ENCODE measurements around the gene URAD.

The URAD gene

GRCh38 chr13:28001837-28002473, 13.5 kb upstream of the URAD start:
- TF ChIP-seq SPI1 (IDR thresholded peaks at IDR 0.05; ENCODE audit: borderline replicate concordance, low read depth), result no peak
- no peak for TF ChIP-seq POLR2AphosphoS5 (IDR thresholded peaks at IDR 0.05; ENCODE audit: low read depth)
- no peak for TF ChIP-seq REST (IDR thresholded peaks at IDR 0.05; ENCODE audit: insufficient replicate concordance, low read depth)
- no peak for TF ChIP-seq CTCF (IDR thresholded peaks at IDR 0.05; ENCODE audit: insufficient read depth, low read length)
- TF ChIP-seq GABPA (IDR thresholded peaks at IDR 0.05; ENCODE audit: low read depth), result no peak
- Histone ChIP-seq H3K27me3 (ENCODE audit: insufficient read depth, poor library complexity, severe bottlenecking) (no peaks in the 10 kb centered on the region), H3K27ac (replicated peaks) (no peak overlapping the region), H3K4me3 (replicated peaks; ENCODE audit: insufficient read depth, low read length) (no peak overlapping the region)
- no peak for DNase-seq (ENCODE audit: low read depth in 1 of 2, low spot score in 1 of 2)

GRCh38 chr13:28001049-28001448, 12.6 kb upstream of the URAD start:
- TF ChIP-seq POLR2AphosphoS5 (IDR thresholded peaks at IDR 0.05; ENCODE audit: low read depth) (no peak), SPI1 (IDR thresholded peaks at IDR 0.05; ENCODE audit: borderline replicate concordance, low read depth) (no peak), CTCF (IDR thresholded peaks at IDR 0.05; ENCODE audit: insufficient read depth, low read length) (no peak), GABPA (IDR thresholded peaks at IDR 0.05; ENCODE audit: low read depth) (no peak), REST (IDR thresholded peaks at IDR 0.05; ENCODE audit: insufficient replicate concordance, low read depth) (no peak)
- no peaks in the 10 kb centered on the region for H3K27me3 ChIP-seq (ENCODE audit: insufficient read depth, poor library complexity, severe bottlenecking)
- H3K27ac ChIP-seq (replicated peaks), result no peak overlapping the region
- H3K4me3 ChIP-seq (replicated peaks; ENCODE audit: insufficient read depth, low read length), result no peak overlapping the region
- DNase-seq (ENCODE audit: low read depth in 1 of 2, low spot score in 1 of 2), result no peak

- Histone ChIP-seq H3K27me3 (ENCODE audit: insufficient read depth, poor library complexity, severe bottlenecking) (no peaks in the 10 kb centered on the region), H3K4me3 (replicated peaks; ENCODE audit: insufficient read depth, low read length) (no peak overlapping the region), H3K27ac (replicated peaks) (no peak overlapping the region)
- TF ChIP-seq GABPA (IDR thresholded peaks at IDR 0.05; ENCODE audit: low read depth) (no peak), SPI1 (IDR thresholded peaks at IDR 0.05; ENCODE audit: borderline replicate concordance, low read depth) (no peak), POLR2AphosphoS5 (IDR thresholded peaks at IDR 0.05; ENCODE audit: low read depth) (no peak), CTCF (IDR thresholded peaks at IDR 0.05; ENCODE audit: insufficient read depth, low read length) (no peak), REST (IDR thresholded peaks at IDR 0.05; ENCODE audit: insufficient replicate concordance, low read depth) (no peak)
- DNase-seq (ENCODE audit: low read depth in 1 of 2, low spot score in 1 of 2), result no peak
Observed at GRCh38 chr13:28000567-28000966, 12.1 kb upstream of the URAD start.
